Esophagus muscularis mucosa (tissue), 3 donors: Measurements from ENCODE around the gene POLR2M.

Source experiments
- POLR2A ChIP-seq: fragments of 450-650 bp; IDR thresholded peaks from one replicate; pipeline ENCODE4 v1.6.1; 2017; ENCODE audit warnings: antibody characterized with exemption, moderate library complexity, mild to moderate bottlenecking, low read depth
- POLR2AphosphoS5 ChIP-seq, 2 donors: sonication (generic); formaldehyde crosslinking; IDR thresholded peaks; one replicate each; pipeline ENCODE4 v1.6.1; 2017; ENCODE audit warnings: antibody characterized with exemption in 2 of 2
- TF ChIP-seq, protein P1 (sequence below), 3 experiments: fragments of 200-600 bp in 2 of 3; fragments of 450-650 bp in 1 of 3; sonication (generic) in 2 of 3; IDR thresholded peaks; one replicate each; pipeline ENCODE4 v1.5.1; 2017 to 2019; ENCODE audit warnings: antibody characterized with exemption in 3 of 3, mild to moderate bottlenecking in 2 of 3, moderate library complexity in 1 of 3

DNA sequence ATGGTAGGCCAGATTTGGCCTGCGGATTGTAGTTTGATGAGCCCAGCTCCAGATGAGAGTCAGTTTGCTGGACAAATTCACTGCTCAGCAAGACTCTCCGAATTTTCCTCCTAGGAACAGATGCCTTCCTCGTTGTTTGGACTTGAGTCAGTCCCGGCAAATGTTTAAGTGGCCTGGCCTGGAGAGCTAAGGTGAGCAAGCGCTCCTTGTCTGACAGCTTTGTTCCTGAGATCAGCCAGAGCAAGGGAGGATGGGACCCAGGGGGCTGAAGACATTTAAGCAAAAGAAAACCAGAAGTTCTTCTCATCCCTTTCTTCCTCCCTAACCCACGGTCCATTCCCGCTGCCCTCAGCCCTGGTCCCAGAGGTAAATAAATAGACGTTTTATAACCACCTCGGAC is 40.3 kb downstream of the POLR2M start:
- TF ChIP-seq, protein P1, sequence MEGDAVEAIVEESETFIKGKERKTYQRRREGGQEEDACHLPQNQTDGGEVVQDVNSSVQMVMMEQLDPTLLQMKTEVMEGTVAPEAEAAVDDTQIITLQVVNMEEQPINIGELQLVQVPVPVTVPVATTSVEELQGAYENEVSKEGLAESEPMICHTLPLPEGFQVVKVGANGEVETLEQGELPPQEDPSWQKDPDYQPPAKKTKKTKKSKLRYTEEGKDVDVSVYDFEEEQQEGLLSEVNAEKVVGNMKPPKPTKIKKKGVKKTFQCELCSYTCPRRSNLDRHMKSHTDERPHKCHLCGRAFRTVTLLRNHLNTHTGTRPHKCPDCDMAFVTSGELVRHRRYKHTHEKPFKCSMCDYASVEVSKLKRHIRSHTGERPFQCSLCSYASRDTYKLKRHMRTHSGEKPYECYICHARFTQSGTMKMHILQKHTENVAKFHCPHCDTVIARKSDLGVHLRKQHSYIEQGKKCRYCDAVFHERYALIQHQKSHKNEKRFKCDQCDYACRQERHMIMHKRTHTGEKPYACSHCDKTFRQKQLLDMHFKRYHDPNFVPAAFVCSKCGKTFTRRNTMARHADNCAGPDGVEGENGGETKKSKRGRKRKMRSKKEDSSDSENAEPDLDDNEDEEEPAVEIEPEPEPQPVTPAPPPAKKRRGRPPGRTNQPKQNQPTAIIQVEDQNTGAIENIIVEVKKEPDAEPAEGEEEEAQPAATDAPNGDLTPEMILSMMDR (IDR thresholded peaks at IDR 0.05), result no peak
- TF ChIP-seq POLR2A, result no peak
- TF ChIP-seq POLR2AphosphoS5 (IDR thresholded peaks at IDR 0.05), result no peak
